Bronchial epithelial cell (primary cell): ENCODE data around the gene NPR3. TPM values are rescaled to one million over a fixed set of nuclear protein-coding genes. Genes with fewer than 3 reads are reported as not detected.

Experiments used
- DNase-seq: peaks from one replicate; pipeline ENCODE4 v3.0.0-alpha.2; 2010; ENCODE audit warnings: low read depth
- FAIRE-seq: peaks from 2 replicates; lab custom pipeline; 2011; peaks lifted over from hg19 to GRCh38; lab: Jason Lieb, UNC
- H3K27me3 ChIP-seq: 2 replicates; pipeline ENCODE4 v1.5.1; 2011; ENCODE audit warnings: low read length; ENCODE audit not compliant: control insufficient read depth, insufficient read depth
- H3K36me3 ChIP-seq: 2 replicates; pipeline ENCODE4 v1.5.1; 2011; ENCODE audit warnings: low read length; ENCODE audit not compliant: control insufficient read depth, insufficient read depth
- H3K4me3 ChIP-seq: 2 replicates; pipeline ENCODE4 v1.5.1; 2011; ENCODE audit warnings: mild to moderate bottlenecking, low read depth, low read length, control low read depth
- total RNA-seq: library from RNA; depleted of rRNA; stranded (reverse); fragments of >200 nt; gene quantifications from 2 replicates; pipeline ENCODE4 v1.2.1, GENCODE V29; 2014
- TF ChIP-seq, protein P1 (sequence below): IDR thresholded peaks from 2 replicates; pipeline ENCODE4 v1.5.1; 2011; ENCODE audit warnings: mild to moderate bottlenecking, moderate library complexity, low read length, control low read depth, inconsistent platforms; ENCODE audit not compliant: insufficient read depth, severe bottlenecking

The NPR3 gene
- total RNA-seq, 1 donor from 2014 or later = 17.1 TPM

DNA sequence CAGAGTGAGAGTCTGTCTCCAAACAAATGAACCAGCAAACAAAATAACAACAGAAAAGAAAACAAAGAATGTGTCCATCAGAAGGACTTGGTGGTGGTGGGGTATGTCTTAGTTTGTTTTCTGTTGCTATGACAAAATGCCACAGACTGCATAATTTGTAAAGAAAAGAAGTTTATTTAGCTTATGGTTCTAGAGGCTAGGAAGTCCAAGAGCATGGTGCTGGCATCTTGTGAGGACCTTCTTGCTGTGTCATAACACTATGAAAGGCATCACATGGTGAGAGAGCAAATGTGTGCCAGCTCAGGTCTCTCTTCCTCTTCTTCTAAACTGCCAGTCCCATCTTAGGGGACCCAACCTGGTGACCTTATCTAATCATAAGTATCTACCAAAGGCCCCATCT, 10.5 kb downstream of the NPR3 start:
- TF ChIP-seq, protein P1, sequence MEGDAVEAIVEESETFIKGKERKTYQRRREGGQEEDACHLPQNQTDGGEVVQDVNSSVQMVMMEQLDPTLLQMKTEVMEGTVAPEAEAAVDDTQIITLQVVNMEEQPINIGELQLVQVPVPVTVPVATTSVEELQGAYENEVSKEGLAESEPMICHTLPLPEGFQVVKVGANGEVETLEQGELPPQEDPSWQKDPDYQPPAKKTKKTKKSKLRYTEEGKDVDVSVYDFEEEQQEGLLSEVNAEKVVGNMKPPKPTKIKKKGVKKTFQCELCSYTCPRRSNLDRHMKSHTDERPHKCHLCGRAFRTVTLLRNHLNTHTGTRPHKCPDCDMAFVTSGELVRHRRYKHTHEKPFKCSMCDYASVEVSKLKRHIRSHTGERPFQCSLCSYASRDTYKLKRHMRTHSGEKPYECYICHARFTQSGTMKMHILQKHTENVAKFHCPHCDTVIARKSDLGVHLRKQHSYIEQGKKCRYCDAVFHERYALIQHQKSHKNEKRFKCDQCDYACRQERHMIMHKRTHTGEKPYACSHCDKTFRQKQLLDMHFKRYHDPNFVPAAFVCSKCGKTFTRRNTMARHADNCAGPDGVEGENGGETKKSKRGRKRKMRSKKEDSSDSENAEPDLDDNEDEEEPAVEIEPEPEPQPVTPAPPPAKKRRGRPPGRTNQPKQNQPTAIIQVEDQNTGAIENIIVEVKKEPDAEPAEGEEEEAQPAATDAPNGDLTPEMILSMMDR = no peak
- DNase-seq = no peak
- Histone ChIP-seq H3K27me3 (no peaks in the 10 kb centered on the region), H3K36me3 (no peaks in the 10 kb centered on the region), H3K4me3 (no peak overlapping the region)
- FAIRE-seq = peak; percentile 36

DNA sequence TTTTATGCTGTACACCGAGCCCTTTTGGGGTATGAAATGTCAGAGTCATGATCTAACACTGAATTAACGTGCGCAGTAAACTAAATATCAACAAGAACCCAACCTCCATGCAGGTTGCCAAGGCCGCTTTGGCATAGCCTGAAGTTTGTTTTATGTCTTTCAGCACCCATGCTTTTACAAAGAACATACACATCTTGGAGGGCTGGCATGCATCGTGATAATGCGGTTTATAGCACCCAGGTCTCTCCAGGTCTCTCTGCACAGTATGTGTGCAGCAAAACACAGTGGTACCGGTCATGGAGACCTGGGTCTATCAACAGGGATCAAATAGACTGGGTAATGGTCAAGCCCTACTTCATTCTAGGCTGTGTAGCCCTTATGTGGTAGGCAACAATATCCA, 11.8 kb downstream of the NPR3 start:
- TF ChIP-seq, protein P1 = no peak
- H3K4me3 ChIP-seq = no peak overlapping the region
- FAIRE-seq (no peak), DNase-seq (no peak)
- no peaks in the 10 kb centered on the region for H3K36me3 ChIP-seq
- no peaks in the 10 kb centered on the region for H3K27me3 ChIP-seq

DNA sequence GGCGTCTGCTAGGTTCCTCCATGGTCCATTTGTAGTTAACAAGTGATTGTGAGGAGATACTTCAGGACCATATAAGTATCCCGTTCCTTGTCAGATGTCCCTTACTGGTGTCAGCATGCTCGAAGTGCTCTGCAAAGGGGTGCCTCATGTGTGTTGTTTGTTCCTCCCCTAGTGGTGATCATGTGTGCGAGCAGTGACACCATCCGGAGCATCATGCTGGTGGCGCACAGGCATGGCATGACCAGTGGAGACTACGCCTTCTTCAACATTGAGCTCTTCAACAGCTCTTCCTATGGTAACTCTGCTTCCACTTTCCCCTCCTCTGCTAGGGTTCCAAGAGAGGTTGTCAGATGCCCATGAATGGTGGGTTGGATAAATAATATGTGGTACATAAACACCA, 13.4 kb downstream of the NPR3 start:
- Histone ChIP-seq H3K4me3 (no peak overlapping the region), H3K27me3 (no peaks in the 10 kb centered on the region), H3K36me3 (no peaks in the 10 kb centered on the region)
- DNase-seq (no peak), FAIRE-seq (peak; percentile 32)
- TF ChIP-seq, protein P1 = no peak

DNA sequence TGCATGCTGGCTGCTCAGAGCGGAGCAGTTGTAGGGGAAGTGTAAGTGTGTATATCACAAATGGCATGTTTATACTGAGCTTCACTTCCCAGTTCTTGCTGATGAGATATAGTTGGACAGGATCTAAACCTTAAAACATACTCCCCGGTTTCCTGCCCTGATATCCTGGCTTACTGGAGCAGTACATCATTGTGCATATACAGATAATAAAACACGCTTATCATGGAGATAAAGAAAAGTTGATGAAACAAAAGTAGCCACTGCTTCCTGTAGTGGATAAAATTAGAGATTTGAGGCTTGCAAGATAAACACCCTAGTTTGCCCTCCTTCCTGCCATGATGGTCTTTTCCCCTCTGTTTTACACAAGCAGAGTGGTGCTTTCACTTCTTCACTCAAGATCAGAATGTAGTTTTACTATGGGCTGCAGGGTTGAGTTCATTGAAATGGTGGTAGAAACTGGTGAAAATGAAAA, 15.0 kb downstream of the NPR3 start:
- H3K27me3 ChIP-seq = no peaks in the 10 kb centered on the region
- DNase-seq = no peak
- no peaks in the 10 kb centered on the region for H3K36me3 ChIP-seq
- TF ChIP-seq, protein P1 = no peak
- FAIRE-seq = no peak
- H3K4me3 ChIP-seq = no peak overlapping the region

DNA sequence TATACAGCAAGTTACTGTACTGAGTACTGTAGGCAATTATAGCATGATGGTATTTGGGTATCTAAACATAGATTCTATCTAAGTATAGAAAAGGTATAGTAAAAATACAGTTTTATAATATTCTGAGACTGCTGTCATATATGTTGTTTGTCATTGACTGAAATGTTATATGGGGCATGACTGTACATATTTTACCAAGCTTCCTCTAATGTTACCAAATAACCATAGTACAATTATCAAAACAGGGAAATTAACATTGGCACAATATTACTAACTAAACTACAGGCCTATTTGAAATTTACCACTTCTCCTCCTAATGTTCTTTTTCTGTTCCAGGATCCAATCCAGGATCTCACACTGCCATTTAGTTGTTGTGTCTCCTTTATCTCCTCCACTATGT, 18.5 kb downstream of the NPR3 start:
- Histone ChIP-seq H3K4me3 (no peak overlapping the region), H3K36me3 (no peaks in the 10 kb centered on the region), H3K27me3 (no peaks in the 10 kb centered on the region)
- FAIRE-seq (no peak), DNase-seq (no peak)
- TF ChIP-seq, protein P1 = no peak
